HepG2 (cell line): ENCODE measurements around the gene OR4D9. TPM values are rescaled to one million over a fixed set of nuclear protein-coding genes. Genes with fewer than 3 reads are reported as not detected.

Experiments
- AGO2 ChIP-seq: fragments of 200-400 bp; formaldehyde crosslinking; optimal IDR thresholded peaks from 2 replicates; pipeline ENCODE3; 2017; ENCODE audit warnings: mild to moderate bottlenecking, low read depth, low read length, moderate library complexity
- CHD4 ChIP-seq: fragments of 200-600 bp; sonication (generic); IDR thresholded peaks from 2 replicates; pipeline ENCODE4 v1.7.0; 2017; ENCODE audit warnings: mild to moderate bottlenecking, low read length, borderline replicate concordance
- ISX ChIP-seq: sonication (generic); formaldehyde crosslinking; conservative IDR thresholded peaks from 2 replicates; pipeline ENCODE4 v1.5.0; 2020; ENCODE audit warnings: missing genetic modification reagents
- KDM4B ChIP-seq: sonication (generic); formaldehyde crosslinking; IDR thresholded peaks from 2 replicates; pipeline ENCODE4 v1.4.0; 2020; ENCODE audit warnings: missing genetic modification reagents
- ONECUT2 ChIP-seq: sonication (generic); formaldehyde crosslinking; IDR thresholded peaks from 2 replicates; pipeline ENCODE4 v1.4.0; 2020; ENCODE audit warnings: missing genetic modification reagents
- SMARCC2 ChIP-seq: fragments of 450-650 bp; IDR thresholded peaks from 2 replicates; pipeline ENCODE4 v1.6.1; 2017; ENCODE audit warnings: antibody characterized with exemption, mild to moderate bottlenecking
- SRY ChIP-seq: sonication (generic); formaldehyde crosslinking; IDR thresholded peaks from 2 replicates; pipeline ENCODE4 v1.8.0; 2022; ENCODE audit warnings: mild to moderate bottlenecking, missing genetic modification reagents
- ZFP36 ChIP-seq: fragments of 150-350 bp; IDR thresholded peaks from 2 replicates; pipeline ENCODE4 v1.6.1; 2018; ENCODE audit warnings: borderline replicate concordance, low read length, low read depth; ENCODE audit not compliant: partially characterized antibody
- ZFY ChIP-seq: sonication (generic); formaldehyde crosslinking; IDR thresholded peaks from 2 replicates; pipeline ENCODE4 v1.4.0; 2020; ENCODE audit warnings: missing genetic modification reagents
- ZNF557 ChIP-seq: sonication (generic); formaldehyde crosslinking; IDR thresholded peaks from 2 replicates; pipeline ENCODE4 v1.4.0; 2020; ENCODE audit warnings: missing genetic modification reagents
- ZNF772 ChIP-seq: sonication (generic); formaldehyde crosslinking; IDR thresholded peaks from 2 replicates; pipeline ENCODE4 v1.5.0; 2020; ENCODE audit warnings: mild to moderate bottlenecking, missing genetic modification reagents
- polyA plus RNA-seq, 8 experiments: library from polyadenylated mRNA; depleted of rRNA in 3 of 8; stranded (reverse) in 7 of 8; unstranded in 1 of 8; fragments of >200 nt; fragmentation: Illumina TruSeq in 4 of 8; extraction: Trizol in 4 of 8; gene quantifications; 2 replicates each; pipeline versions ENCODE4 v1.2.1 to v1.2.3, GENCODE V29; 2011 to 2016; ENCODE audit warnings: low read depth in 4 of 8, missing spikeins in 1 of 8, mixed read lengths in 1 of 8; ENCODE audit not compliant: insufficient read depth in 1 of 8
- total RNA-seq, 5 experiments: library from RNA; depleted of rRNA; stranded (reverse); fragments of >200 nt; fragmentation: Illumina TruSeq; extraction: Trizol; gene quantifications; 2 replicates each; pipeline ENCODE4 v1.2.3, GENCODE V29; 2016; ENCODE audit warnings: low read depth in 1 of 5
- TF ChIP-seq, protein P1 (sequence below): sonication (generic); formaldehyde crosslinking; IDR thresholded peaks from 2 replicates; pipeline ENCODE4 v1.5.0; 2020; ENCODE audit warnings: mild to moderate bottlenecking, missing genetic modification reagents, moderate library complexity
- TF ChIP-seq, protein P2 (sequence below): sonication (generic); formaldehyde crosslinking; IDR thresholded peaks from 2 replicates; pipeline ENCODE4 v1.4.0; 2020; ENCODE audit warnings: missing genetic modification reagents
- TF ChIP-seq, protein P3 (sequence below): sonication (generic); formaldehyde crosslinking; IDR thresholded peaks from 2 replicates; pipeline ENCODE4 v1.5.0; 2020; ENCODE audit warnings: mild to moderate bottlenecking, missing genetic modification reagents
- TF ChIP-seq, protein P4 (sequence below): sonication (generic); formaldehyde crosslinking; IDR thresholded peaks from 2 replicates; pipeline ENCODE4 v1.5.1; 2020; ENCODE audit warnings: missing genetic modification reagents, mild to moderate bottlenecking, borderline replicate concordance
- TF ChIP-seq, protein P5 (sequence below): sonication (generic); formaldehyde crosslinking; IDR thresholded peaks from 2 replicates; pipeline ENCODE4 v1.5.0; 2020; ENCODE audit warnings: mild to moderate bottlenecking, missing genetic modification reagents
- TF ChIP-seq, protein P6 (sequence below): IDR thresholded peaks from 2 replicates; pipeline ENCODE4 v1.6.1; 2012; ENCODE audit warnings: inconsistent platforms

Gene OR4D9
- total and polyA plus RNA-seq, 2 of the 13 experiments (the other 11 are each of a cell fraction or from before 2014, with no cell fraction given): not detected

DNA sequence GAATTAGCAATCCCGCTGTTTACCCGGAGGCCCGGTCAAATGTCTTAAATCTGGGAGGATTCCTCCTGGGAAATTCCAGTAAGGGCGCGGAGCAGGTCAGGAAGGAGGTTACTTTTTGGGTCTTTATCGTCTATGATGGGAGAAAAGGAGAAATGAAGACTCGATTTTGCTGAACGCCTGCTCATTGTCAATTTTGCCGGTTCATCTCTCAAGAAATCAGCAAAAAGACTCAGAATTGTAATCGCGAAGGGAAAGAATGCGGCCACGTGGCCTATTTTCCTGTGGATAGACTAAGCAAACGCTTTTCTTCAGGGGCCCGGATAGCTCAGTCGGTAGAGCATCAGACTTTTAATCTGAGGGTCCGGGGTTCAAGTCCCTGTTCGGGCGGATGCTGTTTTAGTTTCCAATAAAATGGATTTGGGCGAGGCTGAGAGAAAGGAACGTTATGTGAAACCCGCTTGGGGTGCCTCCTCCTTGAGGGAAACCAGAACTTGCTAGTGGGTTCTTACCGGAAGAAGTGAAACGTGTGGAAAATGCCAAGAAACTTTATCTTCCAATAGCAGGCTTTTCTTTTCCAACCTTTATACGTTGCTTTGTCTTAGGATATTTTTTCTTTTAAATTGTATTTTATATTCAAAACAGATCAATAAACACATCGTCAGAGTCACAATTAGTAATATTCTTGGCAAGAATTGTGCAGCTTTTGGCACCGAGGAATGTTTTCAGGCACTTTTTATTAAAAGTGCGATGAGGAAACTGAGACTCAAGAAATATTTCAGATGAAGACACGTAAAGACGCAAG, 45.0 kb downstream of the OR4D9 start (continued):
- TF ChIP-seq ZNF557 (0 out of 2 replicates have a peak, but pooled peaks have one; percentile 68), CHD4 (no peak), AGO2 (no peak), SMARCC2 (no peak), ZFP36 (no peak), ONECUT2 (CRISPR knock-in tag) (peak; percentile 4; the same call in 1 of the 2 replicates), ZNF772 (CRISPR knock-in tag) (no peak), SRY (CRISPR knock-in tag) (0 out of 2 replicates have a peak, but pooled peaks have one; percentile 30), ZFY (CRISPR knock-in tag) (peak; percentile 52; the same call in 1 of the 2 replicates), KDM4B (CRISPR knock-in tag) (no peak), ISX (CRISPR knock-in tag) (no peak)
- TF ChIP-seq, protein P1, sequence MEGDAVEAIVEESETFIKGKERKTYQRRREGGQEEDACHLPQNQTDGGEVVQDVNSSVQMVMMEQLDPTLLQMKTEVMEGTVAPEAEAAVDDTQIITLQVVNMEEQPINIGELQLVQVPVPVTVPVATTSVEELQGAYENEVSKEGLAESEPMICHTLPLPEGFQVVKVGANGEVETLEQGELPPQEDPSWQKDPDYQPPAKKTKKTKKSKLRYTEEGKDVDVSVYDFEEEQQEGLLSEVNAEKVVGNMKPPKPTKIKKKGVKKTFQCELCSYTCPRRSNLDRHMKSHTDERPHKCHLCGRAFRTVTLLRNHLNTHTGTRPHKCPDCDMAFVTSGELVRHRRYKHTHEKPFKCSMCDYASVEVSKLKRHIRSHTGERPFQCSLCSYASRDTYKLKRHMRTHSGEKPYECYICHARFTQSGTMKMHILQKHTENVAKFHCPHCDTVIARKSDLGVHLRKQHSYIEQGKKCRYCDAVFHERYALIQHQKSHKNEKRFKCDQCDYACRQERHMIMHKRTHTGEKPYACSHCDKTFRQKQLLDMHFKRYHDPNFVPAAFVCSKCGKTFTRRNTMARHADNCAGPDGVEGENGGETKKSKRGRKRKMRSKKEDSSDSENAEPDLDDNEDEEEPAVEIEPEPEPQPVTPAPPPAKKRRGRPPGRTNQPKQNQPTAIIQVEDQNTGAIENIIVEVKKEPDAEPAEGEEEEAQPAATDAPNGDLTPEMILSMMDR (CRISPR knock-in tag): no peak
- TF ChIP-seq, protein P2, sequence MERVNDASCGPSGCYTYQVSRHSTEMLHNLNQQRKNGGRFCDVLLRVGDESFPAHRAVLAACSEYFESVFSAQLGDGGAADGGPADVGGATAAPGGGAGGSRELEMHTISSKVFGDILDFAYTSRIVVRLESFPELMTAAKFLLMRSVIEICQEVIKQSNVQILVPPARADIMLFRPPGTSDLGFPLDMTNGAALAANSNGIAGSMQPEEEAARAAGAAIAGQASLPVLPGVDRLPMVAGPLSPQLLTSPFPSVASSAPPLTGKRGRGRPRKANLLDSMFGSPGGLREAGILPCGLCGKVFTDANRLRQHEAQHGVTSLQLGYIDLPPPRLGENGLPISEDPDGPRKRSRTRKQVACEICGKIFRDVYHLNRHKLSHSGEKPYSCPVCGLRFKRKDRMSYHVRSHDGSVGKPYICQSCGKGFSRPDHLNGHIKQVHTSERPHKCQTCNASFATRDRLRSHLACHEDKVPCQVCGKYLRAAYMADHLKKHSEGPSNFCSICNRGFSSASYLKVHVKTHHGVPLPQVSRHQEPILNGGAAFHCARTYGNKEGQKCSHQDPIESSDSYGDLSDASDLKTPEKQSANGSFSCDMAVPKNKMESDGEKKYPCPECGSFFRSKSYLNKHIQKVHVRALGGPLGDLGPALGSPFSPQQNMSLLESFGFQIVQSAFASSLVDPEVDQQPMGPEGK (CRISPR knock-in tag): 0 out of 2 replicates have a peak, but pooled peaks have one; percentile 8
- TF ChIP-seq, protein P3, sequence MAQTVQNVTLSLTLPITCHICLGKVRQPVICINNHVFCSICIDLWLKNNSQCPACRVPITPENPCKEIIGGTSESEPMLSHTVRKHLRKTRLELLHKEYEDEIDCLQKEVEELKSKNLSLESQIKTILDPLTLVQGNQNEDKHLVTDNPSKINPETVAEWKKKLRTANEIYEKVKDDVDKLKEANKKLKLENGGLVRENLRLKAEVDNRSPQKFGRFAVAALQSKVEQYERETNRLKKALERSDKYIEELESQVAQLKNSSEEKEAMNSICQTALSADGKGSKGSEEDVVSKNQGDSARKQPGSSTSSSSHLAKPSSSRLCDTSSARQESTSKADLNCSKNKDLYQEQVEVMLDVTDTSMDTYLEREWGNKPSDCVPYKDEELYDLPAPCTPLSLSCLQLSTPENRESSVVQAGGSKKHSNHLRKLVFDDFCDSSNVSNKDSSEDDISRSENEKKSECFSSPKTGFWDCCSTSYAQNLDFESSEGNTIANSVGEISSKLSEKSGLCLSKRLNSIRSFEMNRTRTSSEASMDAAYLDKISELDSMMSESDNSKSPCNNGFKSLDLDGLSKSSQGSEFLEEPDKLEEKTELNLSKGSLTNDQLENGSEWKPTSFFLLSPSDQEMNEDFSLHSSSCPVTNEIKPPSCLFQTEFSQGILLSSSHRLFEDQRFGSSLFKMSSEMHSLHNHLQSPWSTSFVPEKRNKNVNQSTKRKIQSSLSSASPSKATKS (CRISPR knock-in tag): peak; percentile 21; the same call in 1 of the 2 replicates
- TF ChIP-seq, protein P4, sequence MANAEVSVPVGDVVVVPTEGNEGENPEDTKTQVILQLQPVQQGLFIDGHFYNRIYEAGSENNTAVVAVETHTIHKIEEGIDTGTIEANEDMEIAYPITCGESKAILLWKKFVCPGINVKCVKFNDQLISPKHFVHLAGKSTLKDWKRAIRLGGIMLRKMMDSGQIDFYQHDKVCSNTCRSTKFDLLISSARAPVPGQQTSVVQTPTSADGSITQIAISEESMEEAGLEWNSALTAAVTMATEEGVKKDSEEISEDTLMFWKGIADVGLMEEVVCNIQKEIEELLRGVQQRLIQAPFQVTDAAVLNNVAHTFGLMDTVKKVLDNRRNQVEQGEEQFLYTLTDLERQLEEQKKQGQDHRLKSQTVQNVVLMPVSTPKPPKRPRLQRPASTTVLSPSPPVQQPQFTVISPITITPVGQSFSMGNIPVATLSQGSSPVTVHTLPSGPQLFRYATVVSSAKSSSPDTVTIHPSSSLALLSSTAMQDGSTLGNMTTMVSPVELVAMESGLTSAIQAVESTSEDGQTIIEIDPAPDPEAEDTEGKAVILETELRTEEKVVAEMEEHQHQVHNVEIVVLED (CRISPR knock-in tag): no peak
- TF ChIP-seq, protein P5, sequence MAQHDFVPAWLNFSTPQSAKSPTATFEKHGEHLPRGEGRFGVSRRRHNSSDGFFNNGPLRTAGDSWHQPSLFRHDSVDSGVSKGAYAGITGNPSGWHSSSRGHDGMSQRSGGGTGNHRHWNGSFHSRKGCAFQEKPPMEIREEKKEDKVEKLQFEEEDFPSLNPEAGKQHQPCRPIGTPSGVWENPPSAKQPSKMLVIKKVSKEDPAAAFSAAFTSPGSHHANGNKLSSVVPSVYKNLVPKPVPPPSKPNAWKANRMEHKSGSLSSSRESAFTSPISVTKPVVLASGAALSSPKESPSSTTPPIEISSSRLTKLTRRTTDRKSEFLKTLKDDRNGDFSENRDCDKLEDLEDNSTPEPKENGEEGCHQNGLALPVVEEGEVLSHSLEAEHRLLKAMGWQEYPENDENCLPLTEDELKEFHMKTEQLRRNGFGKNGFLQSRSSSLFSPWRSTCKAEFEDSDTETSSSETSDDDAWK: no peak
- TF ChIP-seq, protein P6, sequence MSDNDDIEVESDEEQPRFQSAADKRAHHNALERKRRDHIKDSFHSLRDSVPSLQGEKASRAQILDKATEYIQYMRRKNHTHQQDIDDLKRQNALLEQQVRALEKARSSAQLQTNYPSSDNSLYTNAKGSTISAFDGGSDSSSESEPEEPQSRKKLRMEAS: peak; percentile 74
